Inferior parietal cortex (tissue), 1 donor: Measurements from ENCODE around the gene SERF1B.
"Not testable (repeated sequence)": the region's sequence is repeated elsewhere in the genome, so short reads cannot be mapped to it uniquely, and the experiment has no call there.

Experiments used
- DNase-seq: peaks from one replicate; pipeline ENCODE4 v3.0.0-alpha.2; 2016; ENCODE audit errors: extremely low spot score

The SERF1B gene

GRCh38 chr5:70025106-70025844, at the start of gene SERF1B:
Gene SERF1B, plus strand, starts transcription at chr5:70025251. Its CDS starts 201 bp downstream, at chr5:70025452.
- DNase-seq = not testable (repeated sequence)

GRCh38 chr5:69991713-69992112, 33.3 kb upstream of the SERF1B start:
- not testable (repeated sequence) for DNase-seq

DNA sequence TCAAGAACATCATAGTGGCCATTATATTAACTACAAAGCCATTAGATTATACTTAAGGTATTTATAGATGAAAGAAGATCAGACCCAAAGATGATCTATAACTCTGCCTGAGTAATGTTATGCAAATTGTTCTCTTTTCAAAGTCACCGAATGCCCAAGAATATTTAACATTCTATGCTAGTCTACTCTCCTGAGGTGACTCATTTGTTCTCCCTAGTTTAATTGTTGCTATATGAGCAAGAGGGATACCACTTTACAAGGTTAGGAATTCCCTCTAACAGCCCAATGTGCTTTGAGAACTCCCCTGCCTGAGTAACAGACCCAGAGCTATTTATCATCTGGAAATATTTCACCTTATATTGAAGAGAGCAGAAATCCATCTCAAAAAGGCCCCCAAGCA, 29.5 kb upstream of the SERF1B start:
- not testable (repeated sequence) for DNase-seq

GRCh38 chr5:70020660-70021059, 4.4 kb upstream of the SERF1B start:
- not testable (repeated sequence) for DNase-seq

DNA sequence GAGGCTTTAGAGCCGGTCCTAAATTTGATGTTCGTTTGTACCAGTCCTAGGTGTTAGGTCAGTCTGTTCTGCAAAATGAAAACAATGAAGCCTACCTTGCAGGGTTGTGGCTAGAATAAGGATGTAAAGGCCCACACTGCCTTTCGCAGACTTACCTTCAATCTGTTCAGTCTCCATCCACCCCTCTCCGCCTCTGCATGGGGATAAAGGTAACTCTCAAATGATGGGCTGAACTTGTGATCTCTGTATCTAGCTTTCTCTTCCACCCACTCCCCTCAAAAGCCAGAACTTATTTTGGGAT, 744 bp downstream of the SERF1B start:
- DNase-seq = not testable (repeated sequence)

DNA sequence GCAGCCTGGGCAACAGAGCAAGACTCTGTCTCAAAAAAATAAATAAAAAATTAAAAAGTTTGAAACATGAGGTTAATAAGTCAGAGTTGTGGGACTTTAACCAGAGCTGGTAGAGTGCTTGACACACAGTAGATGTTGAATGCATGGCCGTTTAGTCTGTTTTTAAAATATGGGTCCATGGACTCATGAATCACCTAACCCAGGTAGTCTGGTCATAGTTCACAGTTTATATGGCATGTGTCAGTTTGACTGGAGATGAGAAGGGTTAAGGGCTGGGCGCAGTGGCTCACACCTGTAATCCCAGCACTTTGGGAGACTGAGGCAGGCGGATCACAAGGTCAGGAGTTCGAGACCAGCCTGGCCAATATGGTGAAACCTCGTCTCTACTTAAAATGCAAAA, 6.2 kb downstream of the SERF1B start:
- not testable (repeated sequence) for DNase-seq

GRCh38 chr5:70041411-70041810, 16.4 kb downstream of the SERF1B start:
- not testable (repeated sequence) for DNase-seq

DNA sequence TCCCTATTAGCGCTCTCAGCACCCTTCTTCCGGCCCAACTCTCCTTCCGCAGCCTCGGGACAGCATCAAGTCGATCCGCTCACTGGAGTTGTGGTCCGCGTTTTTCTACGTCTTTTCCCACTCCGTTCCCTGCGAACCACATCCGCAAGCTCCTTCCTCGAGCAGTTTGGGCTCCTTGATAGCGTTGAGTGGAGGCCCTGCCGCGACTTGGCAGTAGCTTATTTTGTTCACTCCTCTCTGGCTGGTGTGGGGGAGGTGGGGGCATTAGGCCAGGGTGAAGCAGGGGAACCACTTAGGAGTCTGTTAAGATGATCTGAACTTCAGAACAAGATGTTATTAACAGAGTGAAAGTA, 24.7 kb downstream of the SERF1B start:
- DNase-seq = not testable (repeated sequence)

GRCh38 chr5:70056289-70056942, 31.4 kb downstream of the SERF1B start:
- DNase-seq = not testable (repeated sequence)

DNA sequence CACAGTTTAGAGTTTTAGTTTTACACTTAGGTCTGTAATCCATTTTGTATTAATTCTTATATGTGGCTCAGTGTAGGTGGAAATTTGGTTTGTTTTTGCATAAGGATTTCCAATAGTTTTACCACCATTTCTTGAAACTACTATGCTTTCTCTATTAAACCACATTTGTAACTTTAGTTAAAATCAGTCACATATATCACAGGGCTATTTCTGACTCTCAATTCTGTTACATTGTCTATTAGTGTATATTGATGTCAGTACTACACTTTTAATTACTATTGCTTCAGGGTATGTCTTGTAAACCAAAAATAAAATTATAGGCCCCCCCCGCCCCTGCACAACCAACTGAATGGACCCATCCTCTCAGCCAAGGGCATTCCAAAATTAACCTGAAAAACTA, 32.1 kb downstream of the SERF1B start:
- DNase-seq = not testable (repeated sequence)

GRCh38 chr5:70077632-70078031, 52.6 kb downstream of the SERF1B start:
- DNase-seq = not testable (repeated sequence)

DNA sequence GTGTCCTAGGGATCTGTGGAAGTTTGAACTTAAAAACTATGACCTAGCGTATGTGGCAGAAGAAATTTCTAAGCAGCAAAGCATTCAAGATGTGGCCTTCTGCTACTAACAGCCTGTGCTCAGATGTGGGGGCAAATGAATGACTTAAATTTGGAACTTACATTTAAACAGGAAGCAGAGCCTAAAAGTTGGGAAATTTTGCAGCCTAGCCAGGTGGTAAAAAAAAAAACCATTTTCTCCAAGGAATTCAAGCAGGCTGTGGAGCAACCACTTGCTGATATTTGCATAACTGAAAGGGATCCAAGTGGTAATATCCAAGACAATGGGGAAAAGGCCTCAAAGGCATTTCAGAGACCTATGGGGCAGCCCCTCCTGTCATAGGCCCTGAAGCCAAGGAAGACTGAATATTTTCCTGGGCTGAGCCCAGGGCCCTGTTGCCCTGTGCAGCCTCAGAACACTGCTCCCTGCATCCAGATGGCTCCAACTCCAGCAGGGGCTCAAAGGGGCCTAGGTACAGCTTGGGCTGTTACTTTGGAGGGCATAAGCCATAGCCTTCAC, 63.9 kb downstream of the SERF1B start:
- not testable (repeated sequence) for DNase-seq

DNA sequence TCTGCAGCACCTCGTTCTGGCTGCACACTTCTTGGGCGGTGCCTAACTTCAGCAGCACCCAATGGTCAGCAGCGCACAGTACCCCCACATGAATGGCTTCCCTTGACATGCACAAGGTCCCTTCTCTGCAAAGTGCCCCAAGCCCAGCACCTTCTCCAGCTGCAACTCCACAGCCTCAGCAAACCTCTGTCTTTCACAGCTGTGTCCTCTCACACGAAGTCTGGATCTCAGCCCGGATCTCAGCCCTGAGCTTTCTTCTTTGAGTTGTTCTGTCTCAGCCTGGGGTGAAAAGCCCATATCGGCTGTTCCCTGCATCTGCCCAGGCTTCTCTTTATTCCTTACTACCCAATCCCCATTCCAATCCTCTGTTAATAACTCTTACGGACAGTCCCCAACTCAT, 66.7 kb downstream of the SERF1B start:
- DNase-seq = not testable (repeated sequence)
